GM20000 (cell line): Measurements from ENCODE around the gene FHIT.

Experiments used
- DNase-seq: peaks from one replicate; pipeline ENCODE4 v3.0.0; 2012; ENCODE audit warnings: low spot score
- TF ChIP-seq, protein P1 (sequence below): IDR thresholded peaks from 2 replicates; pipeline ENCODE4 v1.5.1; 2012; ENCODE audit warnings: mild to moderate bottlenecking, control low read depth; ENCODE audit errors: extremely low read depth, missing control alignments

The FHIT gene

DNA sequence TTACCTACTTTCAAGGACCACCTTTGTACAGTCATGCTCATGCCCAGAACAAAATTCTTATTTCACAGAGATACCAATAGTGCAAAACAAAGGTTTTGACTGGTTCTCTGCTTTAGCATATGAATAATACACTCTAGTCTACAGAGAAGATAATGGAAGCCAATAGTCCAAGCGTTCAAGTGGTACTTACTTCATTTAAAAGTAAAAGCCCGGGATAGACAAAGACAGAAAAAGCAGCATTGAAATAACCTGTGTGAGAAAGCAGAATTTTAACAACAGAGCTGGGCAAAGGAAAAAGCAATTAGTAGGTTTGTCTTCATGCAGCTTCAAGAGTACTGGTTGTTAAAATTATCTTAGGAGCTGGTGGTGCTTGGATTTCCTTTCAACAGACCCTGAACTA is 848.3 kb downstream of the FHIT start:
- DNase-seq, result no peak
- TF ChIP-seq, protein P1, sequence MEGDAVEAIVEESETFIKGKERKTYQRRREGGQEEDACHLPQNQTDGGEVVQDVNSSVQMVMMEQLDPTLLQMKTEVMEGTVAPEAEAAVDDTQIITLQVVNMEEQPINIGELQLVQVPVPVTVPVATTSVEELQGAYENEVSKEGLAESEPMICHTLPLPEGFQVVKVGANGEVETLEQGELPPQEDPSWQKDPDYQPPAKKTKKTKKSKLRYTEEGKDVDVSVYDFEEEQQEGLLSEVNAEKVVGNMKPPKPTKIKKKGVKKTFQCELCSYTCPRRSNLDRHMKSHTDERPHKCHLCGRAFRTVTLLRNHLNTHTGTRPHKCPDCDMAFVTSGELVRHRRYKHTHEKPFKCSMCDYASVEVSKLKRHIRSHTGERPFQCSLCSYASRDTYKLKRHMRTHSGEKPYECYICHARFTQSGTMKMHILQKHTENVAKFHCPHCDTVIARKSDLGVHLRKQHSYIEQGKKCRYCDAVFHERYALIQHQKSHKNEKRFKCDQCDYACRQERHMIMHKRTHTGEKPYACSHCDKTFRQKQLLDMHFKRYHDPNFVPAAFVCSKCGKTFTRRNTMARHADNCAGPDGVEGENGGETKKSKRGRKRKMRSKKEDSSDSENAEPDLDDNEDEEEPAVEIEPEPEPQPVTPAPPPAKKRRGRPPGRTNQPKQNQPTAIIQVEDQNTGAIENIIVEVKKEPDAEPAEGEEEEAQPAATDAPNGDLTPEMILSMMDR, result no peak

DNA sequence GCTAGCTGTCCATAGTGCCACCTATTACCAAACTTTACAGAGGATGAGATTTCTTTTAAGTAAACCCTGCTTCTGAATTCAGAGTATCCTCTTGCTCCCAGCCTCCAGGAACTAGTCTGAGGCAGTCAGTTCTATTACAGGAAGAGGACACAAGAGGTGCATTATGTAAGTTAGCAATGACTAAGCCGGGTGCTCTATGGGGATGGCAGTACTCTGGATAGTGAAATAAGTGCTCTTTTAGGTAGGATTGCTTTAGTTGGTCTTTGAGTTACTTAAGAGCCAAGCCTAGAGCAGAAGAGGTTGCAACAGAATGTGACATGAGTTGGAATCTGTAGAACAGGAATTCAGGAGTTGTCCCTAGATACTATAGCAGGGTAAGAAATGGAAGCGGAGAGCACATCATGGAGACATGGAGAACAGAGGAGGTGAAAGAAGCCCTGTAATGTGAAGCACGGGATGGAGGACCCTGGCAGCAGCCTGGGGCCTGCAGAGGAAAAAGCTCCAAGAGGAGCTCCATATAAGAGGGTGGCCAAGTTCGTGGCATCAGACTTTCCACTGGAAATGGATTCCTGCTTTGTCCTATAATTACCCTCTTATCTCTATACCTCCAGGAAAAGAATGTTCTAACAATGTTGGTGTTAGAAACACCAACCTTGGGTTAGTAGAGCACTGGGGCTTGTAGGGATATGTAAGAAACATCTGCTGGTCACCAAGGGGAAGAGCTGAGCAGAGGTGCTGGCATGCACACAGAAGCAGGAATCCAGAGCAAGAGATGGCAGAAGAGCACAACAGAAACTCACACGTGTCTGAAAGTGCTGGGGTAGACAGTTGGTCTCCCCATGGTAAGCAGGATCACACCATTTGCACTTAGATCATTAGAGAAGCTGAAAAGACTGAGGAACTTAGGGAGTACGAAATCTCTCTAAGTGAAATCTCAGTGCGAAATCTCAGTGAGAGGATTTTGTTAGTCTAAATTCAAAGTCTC is 851.1 kb downstream of the FHIT start:
- DNase-seq, result no peak
- TF ChIP-seq, protein P1, result no peak

DNA sequence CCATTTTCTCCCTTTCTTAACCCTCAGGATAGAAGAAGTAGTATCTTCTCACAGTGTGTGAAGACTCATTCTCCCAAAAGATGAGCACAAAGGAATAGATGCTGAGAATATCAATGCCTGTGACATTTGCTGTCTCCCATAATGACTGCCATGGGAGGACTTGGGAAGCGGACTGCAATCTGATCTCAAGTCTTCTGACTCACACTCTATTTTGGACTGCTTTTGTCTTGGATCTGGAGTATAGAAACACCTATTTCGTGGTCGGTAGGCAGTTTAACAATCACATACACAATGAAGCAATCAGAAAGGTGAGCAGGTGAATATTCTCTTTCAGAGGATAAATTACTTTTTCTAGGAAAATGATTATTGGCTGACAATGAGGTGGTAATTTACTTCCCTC is 852.0 kb downstream of the FHIT start:
- TF ChIP-seq, protein P1, result no peak
- DNase-seq, result no peak

DNA sequence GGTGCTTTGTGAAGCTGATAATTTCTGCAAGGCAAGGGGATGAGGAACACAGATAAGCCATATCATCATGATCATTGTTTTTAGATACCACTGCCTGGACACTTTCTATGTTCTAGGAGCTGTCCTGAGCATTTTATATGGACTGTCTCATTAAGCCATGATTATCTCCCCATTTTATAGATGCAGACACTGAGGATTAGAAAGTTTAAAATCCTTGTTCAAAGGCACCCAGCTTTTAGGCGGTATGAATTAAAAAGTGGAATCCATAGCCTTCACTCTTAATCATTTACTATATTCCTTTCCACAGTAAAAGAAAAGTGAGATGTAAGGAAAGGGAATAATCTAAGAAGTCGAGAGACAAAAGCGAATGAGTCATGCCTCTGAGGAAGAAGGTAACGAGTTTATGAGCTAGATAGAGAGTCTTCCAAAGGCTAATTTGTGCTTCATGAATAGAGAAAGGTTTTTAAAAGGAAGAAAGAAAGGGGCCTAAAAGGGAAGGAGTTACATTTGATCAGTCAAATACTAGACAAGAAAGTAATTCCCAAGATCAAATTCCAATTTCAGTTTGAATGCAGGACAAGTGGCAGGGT is 856.0 kb downstream of the FHIT start:
- TF ChIP-seq, protein P1, result no peak

DNA sequence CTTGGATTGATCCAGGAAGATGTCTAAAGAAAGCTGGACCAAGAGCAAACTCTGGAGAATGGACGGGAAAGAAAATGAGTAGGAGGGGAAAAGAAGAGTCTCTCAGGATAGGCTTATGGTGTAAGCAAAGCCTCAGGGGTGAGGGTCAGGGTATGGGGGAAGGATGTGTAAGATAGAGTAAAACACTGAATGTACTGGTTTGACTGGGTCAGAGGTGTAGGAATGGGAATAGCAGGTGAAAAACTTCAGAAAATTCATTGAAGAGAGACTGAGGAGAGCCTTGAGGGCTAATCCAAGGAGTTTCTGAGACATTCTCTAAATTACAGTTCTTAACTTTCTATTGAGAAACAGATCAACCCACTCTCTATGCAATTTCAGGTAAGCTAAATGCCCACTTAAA is 857.3 kb downstream of the FHIT start:
- DNase-seq, result no peak
- TF ChIP-seq, protein P1, result no peak

More for the DNA sequence above, 856.0 kb downstream of the FHIT start:
- DNase-seq, result no peak

DNA sequence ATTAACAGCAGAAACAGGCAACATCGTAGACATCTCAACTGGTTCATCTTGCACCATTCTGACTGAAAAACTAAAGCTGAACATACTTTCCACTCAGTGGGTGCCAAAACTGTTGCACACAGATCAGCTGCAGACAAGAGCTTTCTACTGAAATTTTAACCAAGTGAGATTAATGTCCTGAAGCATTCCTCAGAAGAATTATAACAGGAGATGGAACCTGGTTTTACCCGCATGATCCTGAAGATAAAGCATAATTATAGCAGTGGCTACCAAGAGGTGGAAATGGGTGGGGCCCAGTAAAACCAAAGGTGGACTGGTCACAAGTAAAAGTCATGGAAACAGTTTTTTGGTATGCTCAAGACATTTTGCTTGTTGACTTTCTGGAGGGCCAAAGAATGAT is 858.8 kb downstream of the FHIT start:
- TF ChIP-seq, protein P1, result no peak
- no peak for DNase-seq

DNA sequence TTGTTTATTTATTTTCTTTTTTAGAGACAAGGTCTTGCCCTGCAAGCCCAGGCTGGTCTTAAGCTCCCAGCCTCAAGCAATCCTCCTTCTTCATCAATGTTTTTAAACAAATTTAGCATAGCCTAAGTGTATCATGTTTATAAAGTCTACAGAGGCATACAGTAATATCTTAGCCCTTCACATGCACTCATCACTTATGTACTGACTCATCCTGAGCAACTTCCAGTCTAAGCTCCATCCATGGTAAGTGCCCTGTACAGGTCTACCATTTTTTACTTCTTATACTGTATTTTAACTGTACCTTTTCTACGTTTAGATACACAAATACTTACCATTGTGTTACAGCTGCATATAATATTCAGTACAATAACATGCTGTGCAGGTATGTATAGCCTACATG is 860.0 kb downstream of the FHIT start:
- DNase-seq, result no peak
- TF ChIP-seq, protein P1, result no peak
